Putamen (tissue), 1 donor: Measurements from ENCODE around the gene CACNA1D.

Experiments used
- DNase-seq: peaks from one replicate; pipeline ENCODE4 v3.0.0-alpha.2; 2016; ENCODE audit warnings: low spot score

CACNA1D gene

DNA sequence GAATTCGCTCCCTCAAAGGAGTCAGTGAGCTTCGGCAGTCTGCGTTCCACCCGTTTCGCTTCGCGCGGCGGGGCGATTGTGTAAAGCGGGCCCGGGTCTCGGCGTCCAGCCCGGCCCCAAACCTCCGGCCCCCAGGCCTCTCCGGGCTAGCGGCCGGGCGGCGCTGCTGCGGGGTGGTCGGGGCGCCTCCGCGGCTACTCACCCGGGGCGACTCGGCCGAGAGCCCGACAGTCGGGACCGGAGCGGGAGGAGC, 351.4 kb downstream of the CACNA1D start:
- DNase-seq = no peak

DNA sequence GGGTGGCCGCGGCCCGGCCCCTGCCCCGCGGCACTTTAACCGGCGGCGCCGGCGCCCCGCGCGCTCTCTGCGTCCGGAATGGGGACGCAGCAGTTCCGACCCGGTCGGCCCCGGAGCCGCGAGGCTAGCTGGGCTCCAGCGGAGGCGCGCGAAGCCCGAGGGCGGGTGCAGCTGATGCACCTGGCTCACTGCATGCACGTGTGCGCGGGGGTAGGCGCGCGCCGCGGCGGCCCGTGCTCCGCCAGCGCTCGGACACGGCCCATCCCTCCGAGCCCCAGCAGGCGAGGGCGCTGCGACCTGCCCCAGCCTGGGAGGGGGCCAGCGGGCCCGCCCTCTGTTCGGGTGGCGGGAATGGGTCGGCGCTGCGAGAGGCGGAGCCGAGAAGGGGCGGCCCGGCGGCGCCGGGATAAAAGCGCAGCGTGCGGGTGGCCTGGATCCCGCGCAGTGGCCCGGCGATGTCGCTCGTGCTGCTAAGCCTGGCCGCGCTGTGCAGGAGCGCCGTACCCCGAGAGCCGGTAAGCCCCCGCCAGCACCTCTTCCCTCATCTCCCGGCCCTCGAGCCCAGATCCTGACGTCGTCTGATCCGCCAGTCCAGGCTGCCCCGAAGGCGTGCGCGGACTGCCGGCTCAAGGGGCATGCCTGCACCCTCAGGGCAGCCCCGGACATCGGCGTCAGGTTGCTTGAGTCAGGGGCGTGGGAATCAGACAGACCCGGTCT, 351.9 kb downstream of the CACNA1D start, which contains the start of the genes CHDH and IL17RB:
Gene CHDH, minus strand, starts transcription at position 286 of the 717 bp plus-strand sequence. CDS start 22,411 bp downstream, outside the sequence.
Gene IL17RB, plus strand, starts transcription at position 435 of the 717 bp plus-strand sequence. Its CDS starts 21 bp downstream, at position 456.
- peak; percentile 69 for DNase-seq

DNA sequence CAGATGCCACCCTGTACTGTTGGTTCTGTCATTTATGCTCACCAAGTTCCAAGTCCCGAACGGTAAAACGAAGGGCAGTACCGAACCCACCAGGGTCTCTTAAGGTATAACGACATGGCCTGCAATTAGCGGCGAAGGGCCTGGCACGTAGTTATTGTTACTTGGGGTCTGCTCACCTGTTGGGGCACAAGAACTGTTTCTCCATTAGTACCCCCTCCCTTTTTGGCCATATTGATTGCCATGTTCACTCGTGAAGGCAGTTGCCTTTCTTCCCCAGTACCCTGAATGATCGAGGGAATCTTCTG, 352.4 kb downstream of the CACNA1D start:
- DNase-seq = no peak

DNA sequence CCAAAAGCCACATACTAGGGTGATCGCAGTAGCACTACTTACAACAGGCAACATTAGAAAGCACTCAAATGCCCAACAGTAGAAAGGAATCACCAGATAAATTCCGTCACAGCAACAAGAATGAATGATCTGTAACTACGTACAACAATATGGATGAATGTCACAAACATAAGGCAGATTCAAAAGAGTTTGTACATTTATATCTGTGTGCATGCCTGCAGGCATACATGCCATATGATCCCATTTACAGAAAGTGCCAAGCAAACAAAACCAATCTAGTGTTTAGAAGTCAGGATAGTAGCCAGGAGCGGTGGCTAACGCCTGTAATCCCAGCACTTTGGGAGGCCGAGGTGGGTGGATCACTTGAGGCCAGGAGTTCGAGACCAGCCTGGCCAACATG, 355.5 kb downstream of the CACNA1D start:
- DNase-seq = no peak

DNA sequence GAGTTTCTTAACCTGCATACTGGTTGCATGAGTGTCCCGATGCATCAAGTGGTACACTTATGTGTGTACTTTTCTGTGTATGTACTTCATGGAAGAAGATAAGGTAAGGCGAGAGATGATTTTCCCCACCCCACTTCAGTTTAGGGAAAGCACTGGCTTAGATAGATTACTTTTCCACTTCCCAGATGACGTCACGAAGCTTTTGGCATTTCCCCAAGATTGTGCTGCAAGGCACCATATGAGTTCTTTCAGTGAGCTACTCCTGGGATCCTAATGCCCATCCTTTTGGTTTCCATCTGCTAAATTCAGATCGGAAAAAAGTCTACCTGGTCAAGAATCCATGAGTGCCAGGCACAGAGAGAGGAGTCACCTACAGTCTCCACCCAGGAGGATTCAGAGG, 356.5 kb downstream of the CACNA1D start:
- DNase-seq = no peak

DNA sequence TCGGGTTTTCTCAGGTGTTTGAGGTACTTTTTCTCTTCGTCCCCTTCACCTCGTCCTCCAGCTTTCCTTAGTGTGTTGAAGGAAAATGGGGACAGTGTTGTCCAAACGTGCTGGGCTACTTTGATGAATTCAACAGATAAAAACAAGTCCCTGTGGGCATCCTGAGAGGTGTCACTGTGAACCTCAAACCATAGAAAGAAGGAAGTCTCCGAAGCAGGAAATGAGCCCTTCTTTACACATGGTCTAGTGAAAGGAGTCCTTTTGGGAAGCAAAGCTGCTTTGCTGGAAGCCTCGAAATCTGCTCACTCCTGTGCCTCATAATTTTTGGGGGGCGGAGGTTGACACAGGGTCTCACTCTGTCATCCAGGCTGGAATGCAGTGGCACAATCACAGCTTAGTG, 362.6 kb downstream of the CACNA1D start:
- DNase-seq = no peak

DNA sequence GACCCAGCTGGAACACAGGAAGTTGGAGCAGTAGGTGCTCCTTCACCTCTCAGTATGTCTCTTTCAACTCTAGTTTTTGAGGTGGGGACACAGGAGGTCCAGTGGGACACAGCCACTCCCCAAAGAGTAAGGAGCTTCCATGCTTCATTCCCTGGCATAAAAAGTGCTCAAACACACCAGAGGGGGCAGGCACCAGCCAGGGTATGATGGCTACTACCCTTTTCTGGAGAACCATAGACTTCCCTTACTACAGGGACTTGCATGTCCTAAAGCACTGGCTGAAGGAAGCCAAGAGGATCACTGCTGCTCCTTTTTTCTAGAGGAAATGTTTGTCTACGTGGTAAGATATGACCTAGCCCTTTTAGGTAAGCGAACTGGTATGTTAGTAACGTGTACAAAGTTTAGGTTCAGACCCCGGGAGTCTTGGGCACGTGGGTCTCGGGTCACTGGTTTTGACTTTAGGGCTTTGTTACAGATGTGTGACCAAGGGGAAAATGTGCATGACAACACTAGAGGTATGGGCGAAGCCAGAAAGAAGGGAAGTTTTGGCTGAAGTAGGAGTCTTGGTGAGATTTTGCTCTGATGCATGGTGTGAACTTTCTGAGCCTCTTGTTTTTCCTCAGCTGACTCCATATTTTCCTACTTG, 363.8 kb downstream of the CACNA1D start:
- no peak for DNase-seq

DNA sequence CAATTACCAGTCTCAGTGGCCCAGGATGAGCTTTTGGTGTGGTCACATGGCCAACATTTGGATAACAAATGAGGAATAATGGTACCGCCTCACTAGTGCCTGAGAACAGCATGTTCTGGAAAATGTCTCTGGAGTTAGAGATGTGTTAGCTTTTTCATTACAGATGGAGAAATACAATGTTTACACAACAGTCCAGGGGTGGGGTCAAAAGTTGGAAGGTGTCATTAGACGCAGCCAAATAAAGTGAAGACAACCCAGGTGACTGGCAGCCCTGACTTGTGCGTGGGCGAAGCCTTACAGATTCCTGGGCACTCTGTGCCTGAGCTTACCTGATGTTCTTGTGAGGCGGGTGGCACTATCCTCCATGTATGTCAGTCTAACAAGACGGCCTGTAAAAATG, 364.8 kb downstream of the CACNA1D start:
- no peak for DNase-seq

DNA sequence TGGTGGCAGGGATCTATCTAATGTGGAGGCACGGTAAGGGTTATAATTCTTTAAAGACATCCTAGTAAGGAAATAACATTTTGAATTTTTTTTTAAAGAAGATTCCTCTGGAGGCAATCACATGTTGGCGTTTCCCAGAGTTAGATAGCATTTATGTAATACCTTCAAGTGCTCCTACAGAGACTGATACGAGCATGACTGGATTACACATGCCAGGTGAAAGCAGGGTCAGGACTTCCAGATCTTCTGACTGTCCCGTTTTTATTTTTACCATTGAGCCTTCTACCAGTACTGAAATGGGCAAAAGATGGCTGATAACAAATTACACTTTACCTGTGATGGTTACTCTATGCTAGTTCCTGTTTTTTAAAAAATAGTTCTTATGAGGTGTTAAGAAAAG, 365.8 kb downstream of the CACNA1D start:
- no peak for DNase-seq

DNA sequence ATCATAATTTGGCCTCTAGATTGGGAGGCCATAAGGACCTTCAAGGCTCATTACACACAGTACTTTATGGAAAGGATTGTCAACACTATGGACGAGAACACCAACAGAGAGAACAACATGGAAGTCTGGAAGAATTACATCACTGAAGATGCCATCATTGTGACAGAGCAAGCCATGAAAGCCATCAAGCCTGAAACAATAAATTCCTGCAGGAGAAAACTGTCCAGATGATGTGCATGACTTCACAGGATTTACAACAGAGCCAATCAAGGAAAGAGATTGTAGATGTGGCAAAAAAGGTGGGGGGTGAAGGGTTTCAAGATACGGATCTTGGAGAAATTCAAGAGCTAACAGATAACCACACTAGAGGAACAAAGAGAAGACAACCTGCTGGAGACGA, 367.8 kb downstream of the CACNA1D start:
- DNase-seq = no peak

DNA sequence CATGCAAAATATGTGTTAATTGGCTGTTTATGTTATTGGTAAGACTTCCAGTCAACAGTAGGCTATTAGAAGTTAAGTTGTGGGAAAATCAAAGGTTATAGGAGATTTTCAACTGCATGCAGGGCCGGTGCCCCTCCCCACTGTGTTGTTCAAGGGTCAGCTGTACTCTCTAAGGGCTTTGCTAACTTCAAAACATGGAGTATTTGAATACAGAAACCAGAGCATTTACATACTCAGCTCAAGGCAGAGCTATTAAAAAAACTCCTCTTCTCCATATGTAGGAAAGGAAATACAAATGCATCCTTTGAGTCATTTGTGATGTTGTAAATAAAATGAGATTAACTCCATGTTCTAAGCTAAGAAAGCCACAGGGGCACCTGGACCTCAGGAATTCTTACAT, 368.7 kb downstream of the CACNA1D start:
- DNase-seq = no peak
